Posterior vena cava (tissue), 2 donors: ENCODE measurements around the gene TAPBPL. TPM values are rescaled to one million over a fixed set of nuclear protein-coding genes. Genes with fewer than 3 reads are reported as not detected.

Source experiments
- total RNA-seq, 2 donors: library from RNA; stranded (reverse); fragmentation: NEBNext Ultra II Directional; extraction: Animal tissue kit (Norgen Biotek cat#: 25700); gene quantifications; one replicate each; pipeline ENCODE4 v1.2.1, GENCODE V29; 2021
- donor health status: DM: yes; HTN: yes; CAD: no.
- donor health status: DM: yes; HTN: yes; CAD: no.

TAPBPL gene
- total RNA-seq, 2 donors from 2014 or later: 15.3 to 20.6 TPM

Other genes with a start within 250 kb of the TAPBPL start
- under 1 TPM in 1 of 2 donors, not detected in 1; 0.51 TPM for gene PLEKHG6, start 141.4 kb upstream of the TAPBPL start, total RNA-seq
- gene TNFRSF1A, start 110.0 kb upstream of the TAPBPL start, total RNA-seq: 100 to 1,000 TPM; 190 to 194 TPM
- gene SCNN1A, start 76.5 kb upstream of the TAPBPL start, total RNA-seq: 1 to 10 TPM; 1.9 to 3.3 TPM
- gene LTBR, start 67.9 kb upstream of the TAPBPL start, total RNA-seq: 10 to 100 TPM; 86.4 to 92.5 TPM
- gene CD27, start 7.1 kb upstream of the TAPBPL start, total RNA-seq: under 1 TPM; 0.42 to 0.43 TPM
- gene VAMP1, start 18.6 kb downstream of the TAPBPL start, total RNA-seq: 10 to 100 TPM in 1 of 2 donors, 1 to 10 TPM in 1; 6.2 to 11.1 TPM
- 100 to 1,000 TPM in 1 of 2 donors, 10 to 100 TPM in 1; 90.1 to 102 TPM for gene MRPL51, start 41.2 kb downstream of the TAPBPL start, total RNA-seq
- gene NCAPD2, start 42.1 kb downstream of the TAPBPL start, total RNA-seq: 10 to 100 TPM; 14.4 to 16.3 TPM
- 1,000 to 10,000 TPM; 2,037 to 2,666 TPM for gene GAPDH, start 82.5 kb downstream of the TAPBPL start, total RNA-seq
- gene IFFO1, start 104.0 kb downstream of the TAPBPL start, total RNA-seq: 10 to 100 TPM; 26.4 to 33.0 TPM
- gene NOP2, start 116.2 kb downstream of the TAPBPL start, total RNA-seq: 10 to 100 TPM; 18.6 to 27.1 TPM
- gene CHD4, start 155.3 kb downstream of the TAPBPL start, total RNA-seq: 100 to 1,000 TPM; 160 to 169 TPM
- gene LPAR5, start 183.9 kb downstream of the TAPBPL start, total RNA-seq: 1 to 10 TPM; 2.3 to 3.3 TPM
- gene ACRBP, start 195.4 kb downstream of the TAPBPL start, total RNA-seq: 1 to 10 TPM; 1.3 to 2.2 TPM
- 10 to 100 TPM; 23.0 to 25.9 TPM for gene ING4, start 211.1 kb downstream of the TAPBPL start, total RNA-seq
- gene ZNF384, start 237.3 kb downstream of the TAPBPL start, total RNA-seq: 10 to 100 TPM; 35.6 to 40.1 TPM
- under 1 TPM in 1 of 2 donors, not detected in 1; 0.69 TPM for gene PIANP, start 248.8 kb downstream of the TAPBPL start, total RNA-seq